Endothelial cell of umbilical vein (primary cell): Measurements from ENCODE around the gene ARHGEF7. TPM values are rescaled to one million over a fixed set of nuclear protein-coding genes. Genes with fewer than 3 reads are reported as not detected.
A peak's percentile ranks its signal among the peaks of the same experiment; 100 is the strongest.

Source experiments
- BruUV-seq: library from RNA; stranded (reverse); fragments of 400-500 nt; replicated peaks from 2 replicates; lab custom pipeline; 2021; lab: Mats Ljungman, UMichigan
- CTCF ChIA-PET: fragments of 300-600, 350-600 bp; sonication (Branson Sonifier 250); formaldehyde crosslinking; loops from one replicate; lab custom pipeline; 2021; ENCODE audit warnings: antibody characterized with exemption, inconsistent platforms; lab: Charles Lee
- POLR2A ChIA-PET: fragments of 300-600, 350-600 bp; sonication (Branson Sonifier 250); formaldehyde crosslinking; loops from one replicate; lab custom pipeline; 2021; ENCODE audit warnings: antibody characterized with exemption, inconsistent platforms; lab: Charles Lee
- DNase-seq: peaks from one replicate; pipeline ENCODE4 v3.0.0-alpha.2; 2011; ENCODE audit warnings: low read depth, low spot score
- FAIRE-seq: peaks from 2 replicates; lab custom pipeline; 2011; peaks lifted over from hg19 to GRCh38; lab: Jason Lieb, UNC
- H2AFZ ChIP-seq: 2 replicates; pipeline ENCODE4 v1.6.0; 2012; ENCODE audit warnings: low read depth, low read length, control low read depth, inconsistent platforms
- H3K27ac ChIP-seq: 2 replicates; pipeline ENCODE4 v1.5.1; 2011; ENCODE audit warnings: low read depth, mild to moderate bottlenecking, control low read depth, low read length, moderate library complexity; ENCODE audit not compliant: insufficient read depth
- H3K27me3 ChIP-seq, 2 experiments: 2 replicates each; pipeline versions ENCODE4 v1.6.0 to v1.6.1; 2011; ENCODE audit warnings: low read length in 2 of 2, mixed read lengths in 1 of 2; ENCODE audit not compliant: control insufficient read depth in 2 of 2, insufficient read depth in 2 of 2
- H3K36me3 ChIP-seq, 2 experiments: 2 replicates in 1 of 2; 3 replicates in 1 of 2; pipeline ENCODE4 v1.5.1; 2011; ENCODE audit warnings: low read length in 2 of 2, mild to moderate bottlenecking in 1 of 2, moderate library complexity in 1 of 2; ENCODE audit not compliant: control insufficient read depth in 2 of 2, insufficient read depth in 2 of 2; ENCODE audit errors: extremely low read depth in 1 of 2
- H3K4me1 ChIP-seq: 3 replicates; pipeline ENCODE4 v1.5.1; 2011; ENCODE audit warnings: mild to moderate bottlenecking, low read length; ENCODE audit not compliant: control insufficient read depth, insufficient read depth; ENCODE audit errors: extremely low read depth
- H3K4me2 ChIP-seq: 2 replicates; pipeline ENCODE4 v1.6.1; 2011; ENCODE audit warnings: low read length, control low read depth, mixed read lengths; ENCODE audit not compliant: insufficient read depth
- H3K4me3 ChIP-seq, 3 experiments: fragments of 200-600 bp in 1 of 3; sonication (generic), shearing (Covaris generic) in 1 of 3; replicated peaks in 1 of 3; 2 replicates each; pipeline ENCODE4 v1.5.1; 2011 to 2016; ENCODE audit warnings: control low read depth in 3 of 3, low read length in 3 of 3, mild to moderate bottlenecking in 2 of 3, inconsistent platforms in 1 of 3, low read depth in 1 of 3, moderate library complexity in 1 of 3; ENCODE audit not compliant: insufficient read depth in 1 of 3
- H3K79me2 ChIP-seq: 2 replicates; pipeline ENCODE4 v1.6.0; 2012; ENCODE audit warnings: low read length, inconsistent platforms; ENCODE audit not compliant: control insufficient read depth, insufficient read depth
- H3K9ac ChIP-seq: replicated peaks from 2 replicates; pipeline ENCODE3; 2011; ENCODE audit warnings: low read length, control low read depth; ENCODE audit not compliant: insufficient read depth; ENCODE audit errors: extremely low read depth
- H3K9me1 ChIP-seq: replicated peaks from 3 replicates; pipeline ENCODE4 v1.6.0; 2011; ENCODE audit warnings: mild to moderate bottlenecking, low read length; ENCODE audit not compliant: control insufficient read depth, insufficient read depth; ENCODE audit errors: extremely low read depth
- H3K9me3 ChIP-seq: replicated peaks from 2 replicates; pipeline ENCODE4 v1.5.1; 2012; ENCODE audit warnings: low read length, inconsistent platforms; ENCODE audit not compliant: control insufficient read depth, insufficient read depth
- H4K20me1 ChIP-seq: replicated peaks from 2 replicates; pipeline ENCODE3; 2011; ENCODE audit warnings: mild to moderate bottlenecking, low read length; ENCODE audit not compliant: control insufficient read depth, insufficient read depth; ENCODE audit errors: extremely low read depth
- CTCF ChIP-seq, 2 donors: IDR thresholded peaks; 1 replicate in 1 of 2; 2 replicates in 1 of 2; pipeline ENCODE4 v1.5.1; 2011; ENCODE audit warnings: low read length in 2 of 2, mild to moderate bottlenecking in 2 of 2, moderate library complexity in 2 of 2, control low read depth in 1 of 2, inconsistent platforms in 1 of 2, low read depth in 1 of 2; ENCODE audit not compliant: insufficient read depth in 1 of 2; ENCODE audit errors: extremely low read depth in 1 of 2
- EZH2 ChIP-seq: IDR thresholded peaks from 2 replicates; pipeline ENCODE4 v1.6.1; 2012; ENCODE audit warnings: borderline replicate concordance, low read depth, mild to moderate bottlenecking, moderate library complexity, low read length, inconsistent platforms; ENCODE audit not compliant: severe bottlenecking
- FOS ChIP-seq: IDR thresholded peaks from 2 replicates; pipeline ENCODE4 v1.6.1; 2011; ENCODE audit warnings: mild to moderate bottlenecking, low read length, moderate library complexity, borderline replicate concordance; ENCODE audit not compliant: insufficient read depth
- GATA2 ChIP-seq: IDR thresholded peaks from 2 replicates; pipeline ENCODE4 v1.7.0; 2011; ENCODE audit warnings: low read depth, mild to moderate bottlenecking, moderate library complexity, mixed read lengths, low read length; ENCODE audit not compliant: insufficient read length, insufficient read depth
- JUN ChIP-seq: IDR thresholded peaks from 2 replicates; pipeline ENCODE4 v1.6.1; 2011; ENCODE audit warnings: borderline replicate concordance, low read depth; ENCODE audit not compliant: insufficient read length, insufficient read depth
- MAX ChIP-seq: IDR thresholded peaks from 2 replicates; pipeline ENCODE4 v1.6.1; 2011; ENCODE audit not compliant: insufficient read depth, insufficient read length
- MYC ChIP-seq: IDR thresholded peaks from one replicate; pipeline ENCODE4 v1.6.1; 2011; ENCODE audit warnings: mild to moderate bottlenecking, low read depth, low read length
- POLR2A ChIP-seq: IDR thresholded peaks from 2 replicates; pipeline ENCODE4 v1.6.1; 2012; ENCODE audit warnings: low read depth, mild to moderate bottlenecking, control low read depth, low read length
- POLR2AphosphoS5 ChIP-seq: IDR thresholded peaks from 2 replicates; pipeline ENCODE4 v1.6.1; 2012; ENCODE audit warnings: low read depth, mild to moderate bottlenecking, control low read depth, low read length, moderate library complexity; ENCODE audit not compliant: insufficient read depth
- dilution Hi-C: fragments of 300-500 bp; cut with MboI; formaldehyde crosslinking; loops from one replicate; pipeline ENCODE4 v1.15.0; 2019; ENCODE audit warnings: low sequenced_read_pairs; ENCODE audit not compliant: extremely low pct_ligation_motif_present
- intact Hi-C: fragments of 100-400 bp; cut with micrococcal nuclease; formaldehyde crosslinking; loops from one replicate; pipeline ENCODE4 v1.10.0; 2022
- polyA plus RNA-seq, 4 experiments: library from polyadenylated mRNA; depleted of rRNA in 3 of 4; stranded (reverse) in 3 of 4; unstranded in 1 of 4; fragments of >200 nt; gene quantifications; 2 replicates each; pipeline versions ENCODE4 v1.2.1 to v1.2.3, GENCODE V29; 2011 to 2012; ENCODE audit warnings: missing spikeins in 1 of 4
- total RNA-seq: library from RNA; stranded (reverse); gene quantifications from 2 replicates; pipeline ENCODE4 v1.2.3, GENCODE V29; 2021

Gene ARHGEF7
- total and polyA plus RNA-seq, 2 donors (not counting 3 experiments of a cell fraction or from before 2014, with no cell fraction given) = 94.9 to 155 TPM

- Histone ChIP-seq H3K36me3 (peaks cover 0 to 3% of the 10 kb centered on the region in 2 experiments), H3K9me3 (no peaks in the 10 kb centered on the region), H3K4me2 (peak overlapping the region; percentile 20), H3K9ac (peak overlapping the region; percentile 77), H3K9me1 (no peaks in the 10 kb centered on the region), H3K79me2 (peaks cover 56% of the 10 kb centered on the region), H3K4me3 (no peak overlapping the region), H4K20me1 (no peaks in the 10 kb centered on the region), H2AFZ (no peak overlapping the region), H3K27me3 (no peaks in the 10 kb centered on the region), H3K27ac (peak overlapping the region; percentile 98), H3K4me1 (peaks cover 25% of the 10 kb centered on the region)
- ChIA-PET POLR2A (interaction anchor here (1.0 kb wide), 1 partner anchor 26 kb away, joined by 5 read pairs; no protein-coding TSS in a partner anchor), CTCF (interaction anchor here (1.1 to 1.8 kb wide), 3 partner anchors 10 to 26 kb away, joined by 4 to 5 read pairs (median 4); no protein-coding TSS in a partner anchor)
- DNase-seq = peak; percentile 95
- FAIRE-seq = peak; percentile 82
- intact Hi-C loops = loop anchor here (1.0 to 10.0 kb wide), 4 partner anchors 24 to 462 kb away; partner anchors contain the start of gene ING1
- dilution Hi-C loops = no loop called here
- BruUV-seq = TSS peak; percentile 86
- TF ChIP-seq FOS (no peak), POLR2A (peak; percentile 35), GATA2 (no peak), JUN (peak; percentile 23), MAX (peak; percentile 74), POLR2AphosphoS5 (peak; percentile 68), CTCF (IDR thresholded peaks at IDR 0.05; ENCODE audit: extremely low read depth in 1 of 2, insufficient read depth in 1 of 2, low read depth in 1 of 2, low read length in 2 of 2) (no peak), EZH2 (no peak), MYC (peak; percentile 48)
These were observed 62.1 kb downstream of the ARHGEF7 start for GRCh38 chr13:111177081-111177711.
